ENCODE measurements around the gene R3HCC1L. TPM values are rescaled to one million over a fixed set of nuclear protein-coding genes. Genes with fewer than 3 reads are reported as not detected.
"Not testable (repeated sequence)": the region's sequence is repeated elsewhere in the genome, so short reads cannot be mapped to it uniquely, and the experiment has no call there.

Gene R3HCC1L
- polyA plus RNA-seq, 4 donors = 9.2 to 22.8 (median 12.5) TPM

DNA sequence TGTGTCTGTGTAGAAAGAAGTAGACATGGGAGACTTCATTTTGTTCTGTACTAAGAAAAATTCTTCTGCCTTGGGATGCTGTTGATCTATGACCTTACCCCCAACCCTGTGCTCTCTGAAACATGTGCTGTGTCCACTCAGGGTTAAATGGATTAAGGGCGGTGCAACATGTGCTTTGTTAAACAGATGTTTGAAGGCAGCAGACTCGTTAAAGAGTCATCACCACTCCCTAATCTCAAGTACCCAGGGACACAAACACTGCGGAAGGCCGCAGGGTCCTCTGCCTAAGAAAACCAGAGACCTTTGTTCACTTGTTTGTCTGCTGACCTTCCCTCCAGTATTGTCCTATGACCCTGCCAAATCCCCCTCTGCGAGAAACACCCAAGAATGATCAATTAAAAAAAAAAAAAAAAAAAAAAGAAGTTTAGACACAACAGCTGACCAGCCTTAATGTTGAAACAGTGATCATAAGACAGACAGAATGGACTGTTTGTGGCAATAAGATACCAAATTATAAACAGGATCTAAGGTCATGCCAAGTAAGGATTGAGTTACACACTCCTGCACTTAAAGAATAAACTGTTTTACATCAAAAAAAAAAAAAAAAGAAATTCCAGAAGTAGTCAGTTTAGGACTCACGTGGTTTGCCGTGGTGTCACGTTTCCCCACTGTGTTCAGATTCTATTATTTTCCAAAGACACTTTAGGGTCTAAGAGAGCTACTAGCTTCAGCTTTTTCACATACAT is 18.9 kb downstream of the R3HCC1L start:
- FAIRE-seq; H3K4me1 ChIP-seq (ENCODE audit: control insufficient read depth in 3 of 3, insufficient read depth in 2 of 3, low read depth in 1 of 3, low read length in 2 of 3): not testable (repeated sequence)

DNA sequence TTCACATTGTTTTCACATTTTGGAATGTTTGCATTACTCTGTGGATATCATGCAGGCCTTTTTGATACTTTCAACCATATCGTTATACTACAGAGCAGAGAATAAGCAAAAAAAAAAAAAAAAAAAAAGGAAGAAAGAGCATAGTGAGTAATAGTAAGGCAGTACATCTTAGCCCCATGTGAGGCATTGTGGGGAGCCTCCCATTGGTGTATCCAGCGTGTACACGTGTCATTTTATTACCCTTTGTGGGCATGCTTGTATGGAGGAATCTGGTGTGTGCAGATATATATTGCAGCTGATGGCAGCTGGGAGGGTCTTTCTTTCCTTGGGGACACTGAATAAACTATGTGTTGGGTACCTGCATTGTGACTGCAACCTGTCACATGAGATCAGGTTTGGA is 19.6 kb downstream of the R3HCC1L start:
- Histone ChIP-seq H3K27me3 (ENCODE audit: control insufficient read depth in 3 of 3, insufficient read depth in 3 of 3, low read length in 3 of 3) (no peaks in the 10 kb centered on the region), H3K4me1 (ENCODE audit: control insufficient read depth in 3 of 3, insufficient read depth in 2 of 3, low read depth in 1 of 3, low read length in 2 of 3) (no peaks in the 10 kb centered on the region), H3K36me3 (ENCODE audit: control insufficient read depth in 3 of 3, insufficient read depth in 2 of 3, low read depth in 1 of 3, low read length in 3 of 3) (peaks cover 0 to 8% (median 3%) of the 10 kb centered on the region in 3 donors), H3K4me3 (ENCODE audit: low read depth in 1 of 3, low read length in 3 of 3) (no peak overlapping the region), H3K9me3 (ENCODE audit: control insufficient read depth in 2 of 2, insufficient read depth in 1 of 2, low read depth in 1 of 2, low read length in 1 of 2) (peaks cover 0 to 13% of the 10 kb centered on the region in 2 donors), H3K27ac (ENCODE audit: low read depth in 1 of 3, low read length in 2 of 3) (no peak overlapping the region)
- FAIRE-seq (no peak), DNase-seq (no peak)
- WGBS, 3 donors = 86 to 96% (median 93%) methylated on average over 3 of the region's 3 CpGs

More for the DNA sequence above, 18.9 kb downstream of the R3HCC1L start:
- DNase-seq; H3K4me3 ChIP-seq (ENCODE audit: low read depth in 1 of 3, low read length in 3 of 3); H3K27me3 ChIP-seq (ENCODE audit: control insufficient read depth in 3 of 3, insufficient read depth in 3 of 3, low read length in 3 of 3); H3K36me3 ChIP-seq (ENCODE audit: control insufficient read depth in 3 of 3, insufficient read depth in 2 of 3, low read depth in 1 of 3, low read length in 3 of 3); H3K27ac ChIP-seq (ENCODE audit: low read depth in 1 of 3, low read length in 2 of 3): not testable (repeated sequence)
- peaks cover 0 to 13% of the 10 kb centered on the region in 2 donors for H3K9me3 ChIP-seq (ENCODE audit: control insufficient read depth in 2 of 2, insufficient read depth in 1 of 2, low read depth in 1 of 2, low read length in 1 of 2)
- WGBS, 3 donors = 66 to 83% (median 80%) methylated on average over 8 of the region's 8 CpGs

DNA sequence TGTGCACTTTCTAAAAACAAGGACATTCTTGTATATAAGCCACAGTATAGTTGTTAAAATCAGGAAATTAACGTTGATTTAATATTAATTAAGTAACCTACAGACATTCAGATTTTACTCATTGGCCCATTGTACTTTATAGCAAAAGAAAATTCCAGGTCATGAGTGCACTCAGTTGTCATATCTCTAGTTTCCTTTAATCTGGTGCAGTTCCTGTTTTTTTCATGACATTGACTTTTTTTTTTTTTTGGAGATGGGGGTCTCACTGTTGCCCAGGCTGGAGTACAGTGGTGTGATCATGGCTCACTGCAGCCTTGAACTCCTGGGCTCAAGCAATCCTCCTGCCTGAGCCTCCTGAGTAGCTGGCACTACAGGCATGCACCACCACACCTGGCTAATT is 24.1 kb downstream of the R3HCC1L start:
- no peak for FAIRE-seq
- Histone ChIP-seq H3K36me3 (ENCODE audit: control insufficient read depth in 3 of 3, insufficient read depth in 2 of 3, low read depth in 1 of 3, low read length in 3 of 3) (peaks cover 2 to 8% (median 3%) of the 10 kb centered on the region in 3 donors), H3K9me3 (ENCODE audit: control insufficient read depth in 2 of 2, insufficient read depth in 1 of 2, low read depth in 1 of 2, low read length in 1 of 2) (no peaks in the 10 kb centered on the region), H3K4me1 (ENCODE audit: control insufficient read depth in 3 of 3, insufficient read depth in 2 of 3, low read depth in 1 of 3, low read length in 2 of 3) (no peaks in the 10 kb centered on the region), H3K27ac (ENCODE audit: low read depth in 1 of 3, low read length in 2 of 3) (no peak overlapping the region), H3K4me3 (ENCODE audit: low read depth in 1 of 3, low read length in 3 of 3) (no peak overlapping the region), H3K27me3 (ENCODE audit: control insufficient read depth in 3 of 3, insufficient read depth in 3 of 3, low read length in 3 of 3) (no peaks in the 10 kb centered on the region)
- no peak for DNase-seq
- WGBS, 3 donors = 67 to 73% (median 68%) methylated on average over 1 of the region's 1 CpG

DNA sequence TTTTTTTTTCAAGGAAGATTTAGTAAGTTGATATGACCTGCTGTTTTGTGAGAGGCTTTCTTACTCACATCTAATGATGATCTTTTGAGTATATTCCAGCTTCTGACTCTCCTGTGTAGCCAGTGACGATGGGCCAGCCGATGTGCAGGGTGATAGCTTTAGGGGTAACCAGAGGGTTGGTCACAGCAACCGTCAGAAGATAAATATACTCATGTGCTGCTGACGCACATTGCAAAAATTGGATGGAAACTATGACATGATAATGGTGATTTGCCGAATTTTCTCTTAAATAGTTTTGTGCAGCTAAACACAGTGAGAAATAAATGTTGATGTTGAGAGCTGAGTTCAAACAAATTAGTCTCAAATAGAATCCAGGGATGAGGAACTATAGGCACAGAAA is 29.5 kb downstream of the R3HCC1L start:
- 88 to 96% (median 93%) methylated on average over 5 of the region's 5 CpGs for WGBS, 3 donors
- peaks cover 7 to 19% (median 11%) of the 10 kb centered on the region in 3 donors for H3K36me3 ChIP-seq (ENCODE audit: control insufficient read depth in 3 of 3, insufficient read depth in 2 of 3, low read depth in 1 of 3, low read length in 3 of 3)

DNA sequence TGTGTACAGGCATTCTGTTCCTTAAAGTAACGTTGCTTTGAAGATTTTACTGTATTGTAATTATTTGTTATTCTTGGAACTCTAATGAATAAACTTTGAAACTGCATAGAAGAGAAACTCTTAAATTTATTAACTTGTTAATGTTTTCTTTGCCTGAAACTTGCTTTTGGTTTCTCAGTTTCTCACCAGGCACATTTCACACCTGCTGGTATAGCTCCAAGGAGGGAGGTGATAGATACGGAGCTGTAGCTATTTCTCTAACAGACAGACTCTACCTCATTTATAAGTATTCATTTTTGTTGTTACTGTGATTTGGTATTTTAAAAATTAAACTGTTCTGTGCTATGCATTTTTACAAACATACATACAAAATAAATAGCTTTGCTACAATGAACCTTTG is 32.7 kb downstream of the R3HCC1L start:
- DNase-seq (no peak), FAIRE-seq (no peak)
- H3K27me3 ChIP-seq (ENCODE audit: control insufficient read depth in 3 of 3, insufficient read depth in 3 of 3, low read length in 3 of 3) = no peaks in the 10 kb centered on the region
- H3K9me3 ChIP-seq (ENCODE audit: control insufficient read depth in 2 of 2, insufficient read depth in 1 of 2, low read depth in 1 of 2, low read length in 1 of 2) = no peaks in the 10 kb centered on the region
- 74 to 79% (median 77%) methylated on average over 2 of the region's 2 CpGs for WGBS, 3 donors
- H3K4me3 ChIP-seq (ENCODE audit: low read depth in 1 of 3, low read length in 3 of 3) = no peak overlapping the region
- no peaks in the 10 kb centered on the region for H3K4me1 ChIP-seq (ENCODE audit: control insufficient read depth in 3 of 3, insufficient read depth in 2 of 3, low read depth in 1 of 3, low read length in 2 of 3)
- peaks cover 7 to 22% (median 11%) of the 10 kb centered on the region in 3 donors for H3K36me3 ChIP-seq (ENCODE audit: control insufficient read depth in 3 of 3, insufficient read depth in 2 of 3, low read depth in 1 of 3, low read length in 3 of 3)
- no peak overlapping the region for H3K27ac ChIP-seq (ENCODE audit: low read depth in 1 of 3, low read length in 2 of 3)

More for the DNA sequence above, 29.5 kb downstream of the R3HCC1L start:
- no peaks in the 10 kb centered on the region for H3K9me3 ChIP-seq (ENCODE audit: control insufficient read depth in 2 of 2, insufficient read depth in 1 of 2, low read depth in 1 of 2, low read length in 1 of 2)
- DNase-seq (no peak), FAIRE-seq (no peak)
- no peak overlapping the region for H3K27ac ChIP-seq (ENCODE audit: low read depth in 1 of 3, low read length in 2 of 3)
- H3K4me1 ChIP-seq (ENCODE audit: control insufficient read depth in 3 of 3, insufficient read depth in 2 of 3, low read depth in 1 of 3, low read length in 2 of 3) = no peaks in the 10 kb centered on the region
- no peak overlapping the region for H3K4me3 ChIP-seq (ENCODE audit: low read depth in 1 of 3, low read length in 3 of 3)
- no peaks in the 10 kb centered on the region for H3K27me3 ChIP-seq (ENCODE audit: control insufficient read depth in 3 of 3, insufficient read depth in 3 of 3, low read length in 3 of 3)

DNA sequence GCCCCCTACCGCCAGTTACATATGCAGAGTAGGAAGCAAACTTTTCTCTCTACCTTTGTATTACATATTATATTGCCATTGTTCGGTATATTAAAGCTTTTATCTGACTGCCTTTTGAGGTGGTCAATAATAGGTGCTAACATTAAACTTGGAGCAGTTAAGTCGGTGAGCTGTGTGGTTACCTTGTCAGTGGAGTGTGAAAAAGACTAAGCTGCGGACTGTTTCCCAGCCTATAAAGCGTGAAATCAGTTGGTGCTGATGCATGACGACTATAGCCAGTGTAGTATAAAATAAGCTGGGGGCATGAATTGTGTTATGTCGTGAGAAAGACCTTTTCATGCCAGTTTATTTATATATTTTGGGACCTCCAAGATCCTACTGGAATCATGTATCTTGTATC is 33.7 kb downstream of the R3HCC1L start:
- FAIRE-seq (no peak), DNase-seq (no peak)

DNA sequence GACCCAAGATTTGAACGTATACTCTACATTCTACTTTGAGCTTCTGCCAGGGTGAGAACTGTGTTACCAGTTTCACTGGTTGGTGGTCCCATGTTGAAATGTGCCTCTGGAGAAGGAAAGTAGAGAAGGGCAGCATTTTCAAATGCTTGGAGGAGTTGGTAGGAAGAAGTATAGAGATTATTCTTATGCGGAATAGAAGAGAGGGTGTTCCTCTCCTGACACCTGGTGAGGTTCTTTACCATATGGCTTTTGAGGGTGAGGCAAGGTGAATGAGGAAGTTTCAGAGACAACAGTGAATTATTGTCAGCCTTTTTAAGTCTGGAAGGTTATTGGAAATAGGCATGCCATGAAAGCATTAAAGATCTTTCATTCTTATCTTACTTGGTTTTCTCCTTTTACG is 34.3 kb downstream of the R3HCC1L start:
- DNase-seq (peak in 1 of 2 donors; percentile 21), FAIRE-seq (no peak)
- no peaks in the 10 kb centered on the region for H3K9me3 ChIP-seq (ENCODE audit: control insufficient read depth in 2 of 2, insufficient read depth in 1 of 2, low read depth in 1 of 2, low read length in 1 of 2)
- H3K36me3 ChIP-seq (ENCODE audit: control insufficient read depth in 3 of 3, insufficient read depth in 2 of 3, low read depth in 1 of 3, low read length in 3 of 3) = peaks cover 6 to 23% (median 8%) of the 10 kb centered on the region in 3 donors
- no peaks in the 10 kb centered on the region for H3K27me3 ChIP-seq (ENCODE audit: control insufficient read depth in 3 of 3, insufficient read depth in 3 of 3, low read length in 3 of 3)
- H3K4me3 ChIP-seq (ENCODE audit: low read depth in 1 of 3, low read length in 3 of 3) = no peak overlapping the region
- H3K4me1 ChIP-seq (ENCODE audit: control insufficient read depth in 3 of 3, insufficient read depth in 2 of 3, low read depth in 1 of 3, low read length in 2 of 3) = no peaks in the 10 kb centered on the region
- 46 to 69% (median 63%) methylated on average over 3 of the region's 3 CpGs for WGBS, 3 donors
- H3K27ac ChIP-seq (ENCODE audit: low read depth in 1 of 3, low read length in 2 of 3) = no peak overlapping the region

More for the DNA sequence above, 33.7 kb downstream of the R3HCC1L start:
- Histone ChIP-seq H3K27ac (ENCODE audit: low read depth in 1 of 3, low read length in 2 of 3) (no peak overlapping the region), H3K36me3 (ENCODE audit: control insufficient read depth in 3 of 3, insufficient read depth in 2 of 3, low read depth in 1 of 3, low read length in 3 of 3) (peaks cover 6 to 21% (median 8%) of the 10 kb centered on the region in 3 donors), H3K27me3 (ENCODE audit: control insufficient read depth in 3 of 3, insufficient read depth in 3 of 3, low read length in 3 of 3) (no peaks in the 10 kb centered on the region), H3K9me3 (ENCODE audit: control insufficient read depth in 2 of 2, insufficient read depth in 1 of 2, low read depth in 1 of 2, low read length in 1 of 2) (no peaks in the 10 kb centered on the region), H3K4me1 (ENCODE audit: control insufficient read depth in 3 of 3, insufficient read depth in 2 of 3, low read depth in 1 of 3, low read length in 2 of 3) (no peaks in the 10 kb centered on the region), H3K4me3 (ENCODE audit: low read depth in 1 of 3, low read length in 3 of 3) (no peak overlapping the region)
- 85 to 97% (median 92%) methylated on average over 7 of the region's 7 CpGs for WGBS, 3 donors

DNA sequence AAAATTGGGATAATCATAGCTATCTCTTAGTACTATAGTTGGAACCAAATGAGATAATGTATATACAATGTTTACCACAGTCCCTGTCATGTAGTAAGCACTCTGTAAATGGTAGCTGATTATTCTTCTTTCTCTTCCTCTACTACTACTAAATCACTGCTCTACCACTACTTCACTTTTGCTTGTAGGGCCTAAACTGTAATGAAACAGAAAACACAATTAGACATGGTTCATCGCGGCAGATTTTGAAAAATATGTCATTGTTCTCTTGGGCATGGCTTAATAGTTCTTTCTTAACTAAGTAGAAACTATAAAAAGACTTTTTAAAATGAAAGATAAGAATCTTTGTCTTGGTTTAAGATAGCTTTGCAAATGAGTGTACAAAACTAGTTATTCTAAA is 34.9 kb downstream of the R3HCC1L start:
- FAIRE-seq = no peak

More for the DNA sequence above, 34.9 kb downstream of the R3HCC1L start:
- peaks cover 6 to 21% (median 6%) of the 10 kb centered on the region in 3 donors for H3K36me3 ChIP-seq (ENCODE audit: control insufficient read depth in 3 of 3, insufficient read depth in 2 of 3, low read depth in 1 of 3, low read length in 3 of 3)
- no peak for DNase-seq
- no peaks in the 10 kb centered on the region for H3K27me3 ChIP-seq (ENCODE audit: control insufficient read depth in 3 of 3, insufficient read depth in 3 of 3, low read length in 3 of 3)
- no peak overlapping the region for H3K4me3 ChIP-seq (ENCODE audit: low read depth in 1 of 3, low read length in 3 of 3)
- 86 to 92% (median 89%) methylated on average over 2 of the region's 2 CpGs for WGBS, 3 donors
- no peaks in the 10 kb centered on the region for H3K9me3 ChIP-seq (ENCODE audit: control insufficient read depth in 2 of 2, insufficient read depth in 1 of 2, low read depth in 1 of 2, low read length in 1 of 2)
- no peaks in the 10 kb centered on the region for H3K4me1 ChIP-seq (ENCODE audit: control insufficient read depth in 3 of 3, insufficient read depth in 2 of 3, low read depth in 1 of 3, low read length in 2 of 3)
- no peak overlapping the region for H3K27ac ChIP-seq (ENCODE audit: low read depth in 1 of 3, low read length in 2 of 3)

Data from small intestine (tissue), 7 donors.